HL-60 (cell line): Measurements from ENCODE around the gene FAM53A.

Source experiments
- CTCF ChIP-seq: IDR thresholded peaks from one replicate; pipeline ENCODE4 v1.5.1; 2011; ENCODE audit warnings: low read length, control low read depth, inconsistent platforms; ENCODE audit not compliant: insufficient read depth
- POLR2AphosphoS5 ChIP-seq: IDR thresholded peaks from 2 replicates; pipeline ENCODE4 v1.6.1; 2012; ENCODE audit warnings: low read depth
- REST ChIP-seq: IDR thresholded peaks from 2 replicates; pipeline ENCODE4 v1.6.1; 2012; ENCODE audit warnings: low read depth; ENCODE audit not compliant: insufficient replicate concordance

GRCh38 chr4:1732911-1733310 is 48.8 kb upstream of the FAM53A start:
- TF ChIP-seq CTCF (no peak), REST (no peak), POLR2AphosphoS5 (no peak)
